A673 (cell line): Measurements from ENCODE around the gene FLRT2.

Experiments used
- CTCF ChIP-seq: fragments of 300-800, 200-600 bp; sonication (generic); conservative IDR thresholded peaks from 2 replicates; pipeline ENCODE4 v1.5.1; 2017; ENCODE audit warnings: low read depth, mild to moderate bottlenecking, antibody characterized with exemption, low read length, moderate library complexity, mixed read lengths
- EZH2 ChIP-seq: fragments of 200-600 bp; sonication (generic); IDR thresholded peaks from 2 replicates; pipeline ENCODE4 v1.6.1; 2017; ENCODE audit warnings: borderline replicate concordance, low read depth, mild to moderate bottlenecking, mixed read lengths, antibody characterized with exemption, low read length; ENCODE audit not compliant: poor library complexity, severe bottlenecking

DNA sequence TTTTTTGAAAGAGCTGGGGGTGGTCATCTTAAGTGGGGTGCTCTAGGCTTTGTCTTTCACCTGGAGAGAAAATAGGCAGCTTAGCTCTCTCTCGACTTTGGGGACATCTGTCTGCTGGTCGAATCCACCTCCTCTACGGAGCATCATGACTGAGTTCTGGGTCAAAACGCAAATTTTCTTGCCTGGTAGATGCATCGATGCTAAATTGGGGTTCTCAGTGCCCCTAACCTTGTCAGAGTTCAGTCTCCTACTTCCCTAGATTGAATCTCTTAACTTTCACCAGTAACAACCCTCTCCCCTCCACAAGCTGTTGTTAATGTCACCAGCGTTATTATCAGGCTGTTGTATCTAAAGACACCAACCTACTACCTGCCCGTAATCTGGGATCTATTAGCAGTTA lies 682 bp downstream of the FLRT2 start:
- TF ChIP-seq CTCF (no peak), EZH2 (no peak)
